ENCODE measurements around the gene IQGAP2. TPM values are rescaled to one million over a fixed set of nuclear protein-coding genes. Genes with fewer than 3 reads are reported as not detected.

IQGAP2 gene
- total RNA-seq, 1 experiment from 2014 or later, result not detected

DNA sequence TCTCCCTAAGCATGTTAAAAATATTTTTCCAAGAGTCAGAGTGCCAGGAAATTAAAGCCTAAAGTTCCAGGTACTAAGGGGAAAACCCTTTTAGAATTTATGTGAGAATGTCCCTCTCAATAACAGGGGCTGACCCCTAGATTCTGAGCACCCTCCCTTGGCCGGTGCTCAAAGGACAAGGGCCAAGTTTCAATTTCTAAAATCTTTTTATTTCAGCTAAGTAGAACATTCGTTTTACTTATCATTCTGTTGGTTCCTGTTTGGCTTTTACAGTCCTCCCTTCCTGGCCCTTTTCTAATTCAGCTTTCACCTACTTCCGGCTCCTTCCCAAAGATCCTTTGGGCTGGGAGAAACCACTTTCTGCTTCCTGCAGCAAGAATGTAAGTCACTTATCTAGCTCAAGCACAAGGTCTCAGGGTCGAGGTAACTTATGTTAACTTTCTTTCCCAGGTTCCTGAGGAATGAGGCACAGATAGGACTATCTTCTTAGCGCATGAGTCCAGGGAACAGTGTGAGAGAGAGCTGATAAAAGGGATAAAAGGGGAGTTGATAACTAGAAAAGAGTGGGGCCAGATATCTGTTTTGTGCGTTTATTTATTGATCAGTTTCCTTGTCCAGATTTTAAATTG is 254.7 kb downstream of the IQGAP2 start:
- Histone ChIP-seq H3K9me3 (ENCODE audit: insufficient read depth, low read depth) (no peaks in the 10 kb centered on the region), H3K27ac (no peak overlapping the region), H3K79me2 (ENCODE audit: low read depth) (no peaks in the 10 kb centered on the region), H3K9me2 (ENCODE audit: insufficient read depth) (no peaks in the 10 kb centered on the region), H3F3A (ENCODE audit: insufficient read depth, low read depth) (no peaks in the 10 kb centered on the region), H3K27me3 (ENCODE audit: insufficient read depth, low read depth) (no peaks in the 10 kb centered on the region), H3K4me2 (no peak overlapping the region), H4K20me1 (ENCODE audit: insufficient read depth) (no peaks in the 10 kb centered on the region), H3K4me3 (no peak overlapping the region), H3K4me1 (replicated peaks; ENCODE audit: insufficient read depth) (no peaks in the 10 kb centered on the region), H2AFZ (peak overlapping the region; percentile 50; the same call in 1 of the 2 replicates), H3K36me3 (ENCODE audit: low read depth) (no peaks in the 10 kb centered on the region)
- BruUV-seq (replicated peaks), result no TSS peak
- TF ChIP-seq EZH2 (IDR thresholded peaks at IDR 0.05; ENCODE audit: low read depth), result no peak
- TF ChIP-seq, protein P1, sequence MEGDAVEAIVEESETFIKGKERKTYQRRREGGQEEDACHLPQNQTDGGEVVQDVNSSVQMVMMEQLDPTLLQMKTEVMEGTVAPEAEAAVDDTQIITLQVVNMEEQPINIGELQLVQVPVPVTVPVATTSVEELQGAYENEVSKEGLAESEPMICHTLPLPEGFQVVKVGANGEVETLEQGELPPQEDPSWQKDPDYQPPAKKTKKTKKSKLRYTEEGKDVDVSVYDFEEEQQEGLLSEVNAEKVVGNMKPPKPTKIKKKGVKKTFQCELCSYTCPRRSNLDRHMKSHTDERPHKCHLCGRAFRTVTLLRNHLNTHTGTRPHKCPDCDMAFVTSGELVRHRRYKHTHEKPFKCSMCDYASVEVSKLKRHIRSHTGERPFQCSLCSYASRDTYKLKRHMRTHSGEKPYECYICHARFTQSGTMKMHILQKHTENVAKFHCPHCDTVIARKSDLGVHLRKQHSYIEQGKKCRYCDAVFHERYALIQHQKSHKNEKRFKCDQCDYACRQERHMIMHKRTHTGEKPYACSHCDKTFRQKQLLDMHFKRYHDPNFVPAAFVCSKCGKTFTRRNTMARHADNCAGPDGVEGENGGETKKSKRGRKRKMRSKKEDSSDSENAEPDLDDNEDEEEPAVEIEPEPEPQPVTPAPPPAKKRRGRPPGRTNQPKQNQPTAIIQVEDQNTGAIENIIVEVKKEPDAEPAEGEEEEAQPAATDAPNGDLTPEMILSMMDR (conservative IDR thresholded peaks at IDR 0.05), result no peak
- ChIA-PET POLR2A (ENCODE audit: unreplicated experiment) (no interaction called here), CTCF (no interaction called here)
- no peak for DNase-seq
- intact Hi-C loops (cut with micrococcal nuclease; ENCODE audit: unreplicated experiment), result no loop called here

DNA sequence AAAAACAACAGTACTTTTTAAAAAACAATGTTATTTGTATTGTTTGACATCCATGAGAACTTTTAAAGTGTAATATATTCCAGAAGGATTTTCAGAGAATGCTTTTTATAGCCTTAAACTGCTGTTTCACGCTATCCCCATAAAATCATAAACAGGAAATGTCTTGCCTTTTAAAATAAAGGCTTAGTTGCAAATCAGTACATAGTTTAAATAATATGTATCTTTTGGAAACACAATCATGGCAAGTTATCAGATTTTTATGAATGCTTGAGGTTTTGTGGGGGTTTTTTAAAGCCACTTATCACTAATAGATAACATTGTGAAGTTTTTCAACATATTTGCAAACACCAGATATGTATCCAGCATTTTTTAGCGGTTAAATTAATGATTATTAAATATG is 257.3 kb downstream of the IQGAP2 start:
- H3K27ac ChIP-seq, result no peak overlapping the region
- H3K9me3 ChIP-seq (ENCODE audit: insufficient read depth, low read depth), result no peaks in the 10 kb centered on the region
- H3F3A ChIP-seq (ENCODE audit: insufficient read depth, low read depth), result no peaks in the 10 kb centered on the region
- no peaks in the 10 kb centered on the region for H4K20me1 ChIP-seq (ENCODE audit: insufficient read depth)
- H3K9me2 ChIP-seq (ENCODE audit: insufficient read depth), result no peaks in the 10 kb centered on the region
- no peak overlapping the region for H3K4me2 ChIP-seq
- H2AFZ ChIP-seq, result no peak overlapping the region
- ChIA-PET POLR2A (ENCODE audit: unreplicated experiment) (no interaction called here), CTCF (no interaction called here)
- no peaks in the 10 kb centered on the region for H3K79me2 ChIP-seq (ENCODE audit: low read depth)
- no peak for DNase-seq
- H3K4me3 ChIP-seq, result no peak overlapping the region
- TF ChIP-seq EZH2 (IDR thresholded peaks at IDR 0.05; ENCODE audit: low read depth), result no peak
- TF ChIP-seq, protein P1 (conservative IDR thresholded peaks at IDR 0.05), result no peak
- intact Hi-C loops (cut with micrococcal nuclease; ENCODE audit: unreplicated experiment), result no loop called here
- no TSS peak for BruUV-seq (replicated peaks)
- no peaks in the 10 kb centered on the region for H3K27me3 ChIP-seq (ENCODE audit: insufficient read depth, low read depth)
- H3K4me1 ChIP-seq (replicated peaks; ENCODE audit: insufficient read depth), result no peaks in the 10 kb centered on the region
- no peaks in the 10 kb centered on the region for H3K36me3 ChIP-seq (ENCODE audit: low read depth)

DNA sequence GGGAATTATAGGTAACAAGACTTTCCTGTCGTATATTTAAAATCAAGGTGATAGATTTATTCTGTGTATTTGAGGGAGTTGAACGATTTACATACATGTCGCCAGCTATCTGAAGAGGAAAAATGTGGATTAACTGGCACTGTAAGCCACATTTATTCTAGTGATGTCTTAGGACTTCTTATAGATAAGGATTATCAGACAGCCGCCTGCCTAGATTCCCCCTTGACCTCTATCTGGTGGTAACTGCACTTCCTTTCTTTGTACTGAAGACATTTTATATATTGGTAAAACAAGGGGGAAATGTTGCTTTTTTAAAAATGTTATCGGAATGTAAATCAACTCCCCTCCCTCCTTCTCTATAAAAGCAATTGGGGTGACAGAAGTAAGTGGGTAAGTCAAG is 259.4 kb downstream of the IQGAP2 start:
- no peak overlapping the region for H3K4me3 ChIP-seq
- POLR2A ChIA-PET (ENCODE audit: unreplicated experiment), result no interaction called here
- H3K9me3 ChIP-seq (ENCODE audit: insufficient read depth, low read depth), result no peaks in the 10 kb centered on the region
- no peak overlapping the region for H3K27ac ChIP-seq
- H3K27me3 ChIP-seq (ENCODE audit: insufficient read depth, low read depth), result no peaks in the 10 kb centered on the region
- no peaks in the 10 kb centered on the region for H3K9me2 ChIP-seq (ENCODE audit: insufficient read depth)
- TF ChIP-seq, protein P1 (conservative IDR thresholded peaks at IDR 0.05), result no peak
- no peak for TF ChIP-seq EZH2 (IDR thresholded peaks at IDR 0.05; ENCODE audit: low read depth)
- intact Hi-C loops (cut with micrococcal nuclease; ENCODE audit: unreplicated experiment), result no loop called here
- no peak overlapping the region for H2AFZ ChIP-seq
- H3K36me3 ChIP-seq (ENCODE audit: low read depth), result no peaks in the 10 kb centered on the region
- H3F3A ChIP-seq (ENCODE audit: insufficient read depth, low read depth), result no peaks in the 10 kb centered on the region
- CTCF ChIA-PET, result no interaction called here
- H3K4me2 ChIP-seq, result no peak overlapping the region
- H3K4me1 ChIP-seq (replicated peaks; ENCODE audit: insufficient read depth), result no peaks in the 10 kb centered on the region
- no peak for DNase-seq
- H3K79me2 ChIP-seq (ENCODE audit: low read depth), result no peaks in the 10 kb centered on the region
- BruUV-seq (replicated peaks), result no TSS peak
- H4K20me1 ChIP-seq (ENCODE audit: insufficient read depth), result no peaks in the 10 kb centered on the region
